Stomach (tissue), 19 donors: Measurements from ENCODE around the gene ZNF672. TPM values are rescaled to one million over a fixed set of nuclear protein-coding genes. Genes with fewer than 3 reads are reported as not detected.
"Not testable (repeated sequence)": the region's sequence is repeated elsewhere in the genome, so short reads cannot be mapped to it uniquely, and the experiment has no call there.

ENCODE experiments used
- DNase-seq, 2 donors: peaks; one replicate each; pipeline versions ENCODE4 v3.0.0 to v3.0.0-alpha.2; 2013 to 2019
- H3K27ac ChIP-seq, 5 donors: fragments of 200-600 bp in 4 of 5; sonication (generic) in 4 of 5; one replicate each; pipeline ENCODE4 v1.5.1; 2013 to 2019; ENCODE audit warnings: mild to moderate bottlenecking in 1 of 5, moderate library complexity in 1 of 5
- H3K27me3 ChIP-seq, 3 donors: fragments of 200-600 bp; sonication (generic); one replicate each; pipeline ENCODE4 v1.5.1; 2017 to 2019; ENCODE audit warnings: mixed run types in 1 of 3
- H3K36me3 ChIP-seq, 4 donors: fragments of 200-600 bp; sonication (generic); 1 replicate in 3 of 4; 2 replicates in 1 of 4; pipeline ENCODE4 v1.5.1; 2016 to 2019
- H3K4me1 ChIP-seq, 4 donors: fragments of 200-600 bp; sonication (generic); one replicate each; pipeline ENCODE4 v1.5.1; 2016 to 2019
- H3K4me3 ChIP-seq, 4 donors: fragments of 200-600 bp; sonication (generic) in 3 of 4; one replicate each; pipeline ENCODE4 v1.5.1; 2016 to 2019; ENCODE audit warnings: mild to moderate bottlenecking in 1 of 4
- H3K9me3 ChIP-seq, 4 donors: fragments of 200-600 bp; sonication (generic); one replicate each; pipeline ENCODE4 v1.5.1; 2016 to 2019
- CTCF ChIP-seq, 7 experiments: fragments of 450-650 bp in 4 of 7; fragments of 200-600 bp in 3 of 7; sonication (generic) in 3 of 7; IDR thresholded peaks; one replicate each; pipeline ENCODE4 v1.5.1; 2016 to 2019; ENCODE audit warnings: antibody characterized with exemption in 7 of 7, control low read depth in 2 of 7, mild to moderate bottlenecking in 1 of 7
- EP300 ChIP-seq: sonication (generic); formaldehyde crosslinking; IDR thresholded peaks from one replicate; pipeline ENCODE4 v1.6.1; 2017; ENCODE audit warnings: antibody characterized with exemption
- POLR2A ChIP-seq, 4 donors: fragments of 450-650 bp; IDR thresholded peaks; one replicate each; pipeline ENCODE4 v1.6.1; 2016; ENCODE audit warnings: antibody characterized with exemption in 4 of 4, control low read depth in 2 of 4, mild to moderate bottlenecking in 1 of 4, moderate library complexity in 1 of 4
- POLR2AphosphoS5 ChIP-seq, 3 donors: sonication (generic); formaldehyde crosslinking; IDR thresholded peaks; one replicate each; pipeline ENCODE4 v1.6.1; 2016; ENCODE audit warnings: antibody characterized with exemption in 3 of 3
- WGBS, 5 donors: extraction: QIAGEN DNeasy Blood & Tissue Kit in 3 of 5; methylation state at CpG; one replicate each; pipeline versions ENCODE4 v1.1.5 to v1.1.7; 2013 to 2018; 5-methylcytosine and 5-hydroxymethylcytosine counted together
- intact Hi-C: fragments of 100-400 bp; cut with DNase I; formaldehyde crosslinking; loops from one replicate; pipeline ENCODE4 v1.15.1; 2023; ENCODE audit warnings: low total_unique reads
- long read RNA-seq, 10 donors: transcript quantifications; one replicate each; lab custom pipeline, GENCODE V29; 2026
- polyA plus RNA-seq, 3 donors: library from polyadenylated mRNA; stranded (reverse); fragments of 200-250 nt; gene quantifications; one replicate each; pipeline ENCODE4 v1.2.3, GENCODE V29; 2013
- total RNA-seq, 5 donors: library from RNA; depleted of rRNA; stranded (reverse); fragments of >200 nt; gene quantifications; one replicate each; pipeline versions ENCODE4 v1.1.0 to v1.2.3, GENCODE V29; 2014 to 2016
- donor health status: healthy with polysubstance abuse.
- donor health status: Bipolar disorder and iron deficiency.
- donor health status: healthy.

ZNF672 gene
- total RNA-seq: 100 to 1,000 TPM in 1 of 5 donors, 10 to 100 TPM in 4; 17.1 to 142 (median 57.8) TPM
- 10 to 100 TPM; 13.0 to 18.0 (median 17.1) TPM for polyA plus RNA-seq
- long read RNA-seq, donor 1: 0 reads
- long read RNA-seq, donor 2: 0 reads
- long read RNA-seq, donor 3, partial matches to known transcripts: 0 of 4 reads
- long read RNA-seq, donor 3, other reads (novel, unspliced or antisense): 0 of 4 reads
- long read RNA-seq, donor 4: 0 reads
- long read RNA-seq, donor 5, transcript ZNF672-201 (4 exons, 2,989 nt): major isoform, 11 of 11 reads
- long read RNA-seq, donor 5, partial matches to known transcripts: 0 of 11 reads
- long read RNA-seq, donor 5, other reads (novel, unspliced or antisense): 0 of 11 reads
- long read RNA-seq, donor 6: 0 reads
- long read RNA-seq, donor 7, transcript ZNF672-201 (4 exons, 2,989 nt): major isoform, 5 of 16 reads
- long read RNA-seq, donor 7, partial matches to known transcripts: 11 of 16 reads
- long read RNA-seq, donor 7, other reads (novel, unspliced or antisense): 0 of 16 reads
- long read RNA-seq, donor 8, transcript ZNF672-201 (4 exons, 2,989 nt): major isoform, 7 of 8 reads
- long read RNA-seq, donor 8, partial matches to known transcripts: 0 of 8 reads
- long read RNA-seq, donor 8, other reads (novel, unspliced or antisense): 0 of 8 reads
- long read RNA-seq, donor 9, partial matches to known transcripts: 0 of 4 reads
- long read RNA-seq, donor 9, other reads (novel, unspliced or antisense): 0 of 4 reads
- long read RNA-seq, donor 10, partial matches to known transcripts: 0 of 2 reads
- long read RNA-seq, donor 10, other reads (novel, unspliced or antisense): 0 of 2 reads

DNA sequence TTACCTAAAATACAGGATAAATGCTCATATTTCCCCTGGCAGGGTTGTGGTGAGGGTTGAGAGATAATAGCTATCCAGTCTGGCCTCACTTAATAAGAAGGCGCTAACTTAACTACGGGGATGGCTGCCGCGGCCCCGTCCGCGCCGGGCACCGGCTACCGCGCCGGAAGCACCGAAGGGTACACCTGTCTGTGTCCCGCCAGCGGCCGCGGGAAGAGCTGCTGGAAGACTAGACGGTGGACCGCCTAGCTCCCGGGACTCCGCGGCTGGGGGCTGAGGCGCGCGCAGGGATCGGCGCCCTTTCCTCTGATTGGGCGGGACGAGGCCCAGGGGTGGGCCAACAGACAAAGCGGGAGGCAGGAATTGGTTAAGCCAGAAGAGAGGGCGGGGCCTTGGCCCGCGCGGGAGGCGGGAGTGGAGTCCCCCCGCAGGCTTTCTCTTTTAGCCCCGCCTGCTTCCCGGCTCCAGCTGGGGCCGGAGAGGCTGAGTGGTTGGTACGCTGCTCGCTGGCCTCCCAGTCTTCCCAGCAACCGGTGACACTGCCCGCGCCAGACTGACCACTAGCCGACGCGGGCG is at the start of gene ZNF672:
TSS of gene ZNF672 (plus strand) at position 444 of the 576 bp plus-strand sequence. CDS start 9,051 bp downstream, outside the sequence.
- Histone ChIP-seq H3K36me3 (peaks cover 0 to 8% (median 2%) of the 10 kb centered on the region in 4 donors), H3K4me3 (peak within 1 kb of the TSS; percentile 57 to 97 (median 78)), H3K27me3 (peaks cover 0 to 5% (median 0%) of the 10 kb centered on the region in 3 donors), H3K4me1 (peaks cover 29 to 50% (median 40%) of the 10 kb centered on the region in 4 donors), H3K27ac (peak within 1 kb of the TSS; percentile 98 to 100 (median 100)), H3K9me3 (no peaks in the 10 kb centered on the region)
- WGBS, 5 donors: 0 to 1% (median 0%) methylated on average over 15 to 48 of the region's 48 CpGs
- peak; percentile 99 for DNase-seq
- TF ChIP-seq POLR2AphosphoS5 (IDR thresholded peaks at IDR 0.05) (peak; percentile 52 to 84 (median 82)), CTCF (IDR thresholded peaks at IDR 0.05) (no peak), POLR2A (IDR thresholded peaks at IDR 0.05) (peak in 1 of 4 donors; percentile 45)
- intact Hi-C loops: no loop called here

DNA sequence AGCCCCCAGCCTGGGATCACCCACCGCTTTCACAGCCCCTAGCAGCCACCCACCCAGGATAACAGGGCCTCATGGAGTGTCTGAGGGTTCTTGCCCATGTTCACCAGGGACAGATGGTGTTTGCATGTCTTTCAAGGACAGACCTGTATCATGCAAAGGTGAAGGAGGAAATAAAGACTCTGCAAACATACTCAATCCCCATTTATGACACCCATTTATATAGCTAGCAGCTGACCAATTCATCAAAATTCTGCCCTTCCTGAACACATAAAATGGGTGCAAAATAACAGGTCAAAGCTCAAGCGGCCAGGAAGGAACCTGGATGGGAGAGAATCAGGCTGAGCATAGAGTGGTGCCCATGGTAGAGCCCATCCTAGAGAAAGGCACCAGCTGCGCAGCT is 49.7 kb upstream of the ZNF672 start:
- TF ChIP-seq EP300: no peak
- no peak for TF ChIP-seq POLR2A (IDR thresholded peaks at IDR 0.05)
- peaks cover 0 to 8% (median 0%) of the 10 kb centered on the region in 3 donors for H3K27me3 ChIP-seq
- no peak for DNase-seq
- no peak overlapping the region for H3K4me3 ChIP-seq
- H3K4me1 ChIP-seq: peaks cover 0 to 6% (median 2%) of the 10 kb centered on the region in 4 donors
- intact Hi-C loops: no loop called here
- WGBS, 5 donors: 74 to 91% (median 84%) methylated on average over 3 of the region's 3 CpGs
- no peak overlapping the region for H3K27ac ChIP-seq
- no peaks in the 10 kb centered on the region for H3K9me3 ChIP-seq
- H3K36me3 ChIP-seq: no peaks in the 10 kb centered on the region

DNA sequence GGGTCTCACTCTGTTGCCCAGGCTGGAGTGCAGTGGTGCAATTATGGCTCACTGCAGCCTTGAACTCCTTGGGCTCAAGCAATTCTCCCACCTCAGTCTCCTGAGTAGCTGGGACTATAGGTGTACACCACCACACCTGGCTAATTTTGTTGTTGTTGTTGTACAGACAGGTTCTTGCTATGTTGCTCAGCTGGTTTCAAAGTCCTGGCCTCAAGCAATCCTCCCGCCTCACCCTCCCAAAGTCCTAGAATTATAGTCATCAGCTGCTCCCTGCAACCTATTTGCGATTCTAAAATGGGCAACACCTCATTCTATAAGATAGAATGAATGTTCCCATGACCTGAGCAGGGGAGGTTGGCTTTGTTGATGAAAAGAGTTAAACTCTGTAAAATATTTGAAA is 48.7 kb upstream of the ZNF672 start:
- H3K4me3 ChIP-seq, H3K27me3 ChIP-seq, H3K9me3 ChIP-seq, intact Hi-C loops, H3K27ac ChIP-seq, DNase-seq, H3K36me3 ChIP-seq, H3K4me1 ChIP-seq: not testable (repeated sequence)
- 62 to 95% (median 88%) methylated on average over 2 of the region's 2 CpGs for WGBS, 5 donors

DNA sequence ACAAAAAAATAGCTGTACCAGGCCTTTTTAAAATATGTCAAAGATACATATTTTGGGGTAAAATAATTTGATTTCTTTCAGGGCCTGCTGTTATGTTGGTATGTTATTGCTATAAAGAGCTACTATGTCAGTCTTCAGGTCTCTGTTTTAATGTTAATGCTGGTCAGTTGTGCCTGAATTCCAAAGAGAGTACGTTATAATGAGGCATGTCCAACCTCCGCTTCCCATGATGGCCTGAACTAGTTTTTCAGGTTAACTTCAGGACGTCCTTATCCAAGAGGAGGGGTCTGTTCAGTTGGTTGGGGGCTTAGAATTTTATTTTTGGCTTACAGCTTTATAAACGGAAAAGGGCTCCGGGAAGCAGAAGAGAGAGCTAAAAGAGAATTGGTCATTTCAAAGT is 47.6 kb upstream of the ZNF672 start:
- no peak for DNase-seq
- Histone ChIP-seq H3K27me3 (no peaks in the 10 kb centered on the region), H3K27ac (no peak overlapping the region), H3K9me3 (peaks cover 0 to 11% (median 5%) of the 10 kb centered on the region in 4 donors), H3K4me3 (no peak overlapping the region), H3K36me3 (no peaks in the 10 kb centered on the region), H3K4me1 (peaks cover 0 to 6% (median 2%) of the 10 kb centered on the region in 4 donors)
- WGBS, 5 donors: 81 to 86% (median 83%) methylated on average over 5 of the region's 5 CpGs
- intact Hi-C loops: no loop called here
- TF ChIP-seq EP300: no peak
- no peak for TF ChIP-seq CTCF (IDR thresholded peaks at IDR 0.05)
- TF ChIP-seq POLR2AphosphoS5 (IDR thresholded peaks at IDR 0.05): no peak
- TF ChIP-seq POLR2A (IDR thresholded peaks at IDR 0.05): no peak

DNA sequence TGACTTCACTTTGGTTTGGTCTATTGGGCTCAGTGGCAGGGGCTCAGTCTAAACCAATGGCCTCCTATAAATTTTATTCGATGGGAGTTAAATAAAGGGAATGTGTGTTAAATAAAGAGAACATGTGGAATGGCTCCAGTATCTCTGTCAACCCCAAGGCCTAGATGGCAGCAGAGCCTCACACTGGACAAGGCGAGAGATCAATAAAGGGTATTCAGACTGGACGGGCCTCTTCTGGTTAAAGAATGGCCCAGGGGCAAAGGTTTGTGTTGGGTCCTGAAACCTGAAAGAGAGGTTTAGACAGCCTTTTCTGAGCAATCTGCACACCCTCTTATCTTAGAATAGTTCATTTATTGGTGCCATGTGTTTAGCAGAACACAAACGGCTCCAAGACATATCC is 47.0 kb upstream of the ZNF672 start:
- 81 to 87% (median 85%) methylated on average over 4 of the region's 4 CpGs for WGBS, 5 donors
- intact Hi-C loops: no loop called here
- peaks cover 0 to 6% (median 2%) of the 10 kb centered on the region in 4 donors for H3K4me1 ChIP-seq
- no peak for DNase-seq
- TF ChIP-seq POLR2A (IDR thresholded peaks at IDR 0.05) (no peak), POLR2AphosphoS5 (IDR thresholded peaks at IDR 0.05) (no peak), CTCF (IDR thresholded peaks at IDR 0.05) (no peak), EP300 (no peak)
- no peak overlapping the region for H3K4me3 ChIP-seq
- H3K27ac ChIP-seq: no peak overlapping the region
- peaks cover 0 to 15% (median 7%) of the 10 kb centered on the region in 4 donors for H3K9me3 ChIP-seq
- H3K27me3 ChIP-seq: no peaks in the 10 kb centered on the region
- no peaks in the 10 kb centered on the region for H3K36me3 ChIP-seq
